Spinal cord (tissue), 10 donors: Measurements from ENCODE around the gene PPM1L. TPM values are rescaled to one million over a fixed set of nuclear protein-coding genes. Genes with fewer than 3 reads are reported as not detected.
A peak's percentile ranks its signal among the peaks of the same experiment; 100 is the strongest.

Experiments
- DNase-seq, 6 donors: peaks; one replicate each; pipeline versions ENCODE4 v3.0.0 to v3.0.0-alpha.2; 2013 to 2015; ENCODE audit warnings: low spot score in 6 of 6, low read depth in 4 of 6
- H3K27ac ChIP-seq: one replicate; pipeline ENCODE4 v1.5.1; 2013; ENCODE audit warnings: low read depth, low read length, control low read depth
- H3K27me3 ChIP-seq: one replicate; pipeline ENCODE4 v1.6.1; 2013; ENCODE audit warnings: low read length; ENCODE audit not compliant: control insufficient read depth, insufficient read depth
- H3K36me3 ChIP-seq: one replicate; pipeline ENCODE4 v1.6.1; 2013; ENCODE audit warnings: low read length; ENCODE audit not compliant: control insufficient read depth, insufficient read depth
- H3K4me1 ChIP-seq: one replicate; pipeline ENCODE4 v1.6.1; 2013; ENCODE audit warnings: low read length; ENCODE audit not compliant: control insufficient read depth, insufficient read depth
- H3K4me3 ChIP-seq: one replicate; pipeline ENCODE4 v1.5.1; 2013; ENCODE audit warnings: low read depth, low read length, control low read depth
- H3K9me3 ChIP-seq: one replicate; pipeline ENCODE4 v1.6.1; 2013; ENCODE audit warnings: low read length; ENCODE audit not compliant: control insufficient read depth, insufficient read depth
- WGBS: methylation state at CpG from one replicate; pipeline ENCODE4 v1.1.5; 2013; ENCODE audit warnings: missing lambda C conversion rate; ENCODE audit not compliant: insufficient coverage; 5-methylcytosine and 5-hydroxymethylcytosine counted together
- polyA plus RNA-seq, 2 donors: library from polyadenylated mRNA; unstranded; fragments of 120-200 nt; gene quantifications; one replicate each; pipeline ENCODE4 v1.2.1, GENCODE V29; 2013; ENCODE audit not compliant: insufficient read length in 2 of 2
- total RNA-seq, 2 donors: library from RNA; depleted of rRNA in 1 of 2; stranded (reverse); fragments of 120-200 nt in 1 of 2; fragments of >200 nt in 1 of 2; gene quantifications; one replicate each; pipeline versions ENCODE4 v1.2.3 to v1.2.4, GENCODE V29; 2013 to 2014
- donor health status: healthy.

Gene PPM1L
- total and polyA plus RNA-seq, 4 donors: 15.4 to 47.9 (median 24.5) TPM

DNA sequence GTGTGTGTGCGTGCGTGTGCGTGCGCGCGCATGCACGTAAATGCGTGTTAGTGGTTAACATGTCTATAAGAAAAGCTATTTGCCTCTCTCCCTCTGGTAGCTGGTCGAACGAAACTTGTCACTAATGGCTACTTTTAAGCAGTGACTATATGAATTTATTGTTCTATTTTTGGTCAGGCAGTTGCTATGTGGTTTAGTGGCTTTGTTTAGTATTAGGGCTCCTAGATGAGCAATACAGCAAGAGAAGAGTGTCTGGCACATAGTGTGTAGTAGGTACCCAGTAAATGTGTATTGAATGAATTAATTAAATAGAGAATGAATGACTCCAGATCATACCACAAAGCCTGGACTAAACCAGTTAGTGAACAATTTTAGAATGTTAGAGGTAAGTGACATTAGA lies 171.6 kb downstream of the PPM1L start:
- no peaks in the 10 kb centered on the region for H3K27me3 ChIP-seq
- H3K4me1 ChIP-seq: peaks cover 6% of the 10 kb centered on the region
- H3K9me3 ChIP-seq: no peaks in the 10 kb centered on the region
- H3K27ac ChIP-seq: no peak overlapping the region
- no peaks in the 10 kb centered on the region for H3K36me3 ChIP-seq
- no peak overlapping the region for H3K4me3 ChIP-seq
- no CpG with 5 or more reads among the region's 10 CpGs for WGBS
- no peak for DNase-seq

- H3K27ac ChIP-seq: no peak overlapping the region
- no peaks in the 10 kb centered on the region for H3K27me3 ChIP-seq
- H3K4me1 ChIP-seq: peaks cover 6% of the 10 kb centered on the region
- WGBS: no CpG with 5 or more reads among the region's 5 CpGs
- no peaks in the 10 kb centered on the region for H3K36me3 ChIP-seq
- H3K4me3 ChIP-seq: no peak overlapping the region
- no peaks in the 10 kb centered on the region for H3K9me3 ChIP-seq
- DNase-seq: no peak
Measured at GRCh38 chr3:160928183-160928726, 172.2 kb downstream of the PPM1L start.

GRCh38 chr3:160929595-160929994 lies 173.6 kb downstream of the PPM1L start:
- no peaks in the 10 kb centered on the region for H3K36me3 ChIP-seq
- H3K4me1 ChIP-seq: peaks cover 6% of the 10 kb centered on the region
- no peak overlapping the region for H3K27ac ChIP-seq
- H3K27me3 ChIP-seq: no peaks in the 10 kb centered on the region
- 24% methylated on average over 2 of the region's 2 CpGs for WGBS
- peak in 1 of 6 donors; percentile 50 for DNase-seq
- H3K4me3 ChIP-seq: no peak overlapping the region
- H3K9me3 ChIP-seq: no peaks in the 10 kb centered on the region

DNA sequence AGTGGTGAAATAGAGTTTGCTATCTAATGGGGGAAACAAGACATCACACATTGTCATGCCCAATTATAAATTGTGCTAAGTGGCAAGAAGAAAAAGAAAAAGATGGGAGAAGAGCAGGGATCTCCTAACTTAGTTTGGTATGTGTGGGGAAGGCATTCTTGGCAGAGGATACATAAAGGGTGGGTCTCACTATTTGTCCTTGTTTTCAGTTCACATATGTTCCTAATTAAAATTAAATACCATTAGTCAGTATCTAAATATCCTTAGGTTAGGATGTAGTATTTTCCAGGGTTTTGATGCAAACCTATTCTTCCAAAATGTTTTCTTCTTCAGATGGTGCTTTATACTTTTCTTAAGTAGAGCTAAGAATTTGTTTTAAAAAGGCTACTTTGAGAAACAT lies 175.4 kb downstream of the PPM1L start:
- no peaks in the 10 kb centered on the region for H3K36me3 ChIP-seq
- no peaks in the 10 kb centered on the region for H3K9me3 ChIP-seq
- H3K4me3 ChIP-seq: no peak overlapping the region
- DNase-seq: no peak
- H3K27me3 ChIP-seq: no peaks in the 10 kb centered on the region
- H3K27ac ChIP-seq: no peak overlapping the region
- peaks cover 6% of the 10 kb centered on the region for H3K4me1 ChIP-seq

DNA sequence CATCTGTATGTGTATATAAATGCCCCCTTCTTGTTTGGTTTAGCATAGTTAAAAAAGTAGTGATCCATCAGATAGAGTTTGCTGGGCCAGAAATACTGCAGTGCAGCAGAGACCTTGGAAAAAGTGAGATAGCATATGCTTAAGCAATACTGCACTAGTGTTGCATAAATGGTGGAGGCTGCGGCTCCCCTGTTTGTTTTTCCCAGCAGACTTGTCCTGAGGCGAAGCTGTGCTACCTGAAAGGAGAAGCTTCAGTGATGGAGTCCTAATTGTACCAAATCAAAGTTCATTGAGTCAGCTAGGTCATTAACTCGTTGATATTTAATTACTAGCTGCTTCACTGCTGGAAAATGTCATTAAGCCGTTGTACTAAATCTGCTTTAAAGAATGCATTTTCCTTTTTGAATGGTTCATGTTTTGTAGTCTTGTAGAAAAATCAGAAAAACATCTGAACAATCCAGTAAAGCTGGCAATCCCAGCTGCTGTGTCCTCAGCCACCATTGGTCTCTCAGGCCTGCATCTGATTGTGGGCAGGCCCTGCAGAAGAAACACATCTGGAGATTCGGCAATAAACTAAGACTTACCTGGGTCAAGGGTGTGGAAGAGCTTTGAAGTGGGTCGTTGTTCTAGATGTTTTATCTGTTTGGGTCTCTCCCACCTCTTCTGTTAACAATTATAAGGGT lies 179.5 kb downstream of the PPM1L start:
- 86% methylated on average over 5 of the region's 6 CpGs for WGBS
- no peaks in the 10 kb centered on the region for H3K4me1 ChIP-seq
- DNase-seq: peak in 1 of 6 donors; percentile 37
- H3K27ac ChIP-seq: no peak overlapping the region
- H3K36me3 ChIP-seq: no peaks in the 10 kb centered on the region
- no peaks in the 10 kb centered on the region for H3K27me3 ChIP-seq
- H3K4me3 ChIP-seq: no peak overlapping the region
- H3K9me3 ChIP-seq: no peaks in the 10 kb centered on the region

DNA sequence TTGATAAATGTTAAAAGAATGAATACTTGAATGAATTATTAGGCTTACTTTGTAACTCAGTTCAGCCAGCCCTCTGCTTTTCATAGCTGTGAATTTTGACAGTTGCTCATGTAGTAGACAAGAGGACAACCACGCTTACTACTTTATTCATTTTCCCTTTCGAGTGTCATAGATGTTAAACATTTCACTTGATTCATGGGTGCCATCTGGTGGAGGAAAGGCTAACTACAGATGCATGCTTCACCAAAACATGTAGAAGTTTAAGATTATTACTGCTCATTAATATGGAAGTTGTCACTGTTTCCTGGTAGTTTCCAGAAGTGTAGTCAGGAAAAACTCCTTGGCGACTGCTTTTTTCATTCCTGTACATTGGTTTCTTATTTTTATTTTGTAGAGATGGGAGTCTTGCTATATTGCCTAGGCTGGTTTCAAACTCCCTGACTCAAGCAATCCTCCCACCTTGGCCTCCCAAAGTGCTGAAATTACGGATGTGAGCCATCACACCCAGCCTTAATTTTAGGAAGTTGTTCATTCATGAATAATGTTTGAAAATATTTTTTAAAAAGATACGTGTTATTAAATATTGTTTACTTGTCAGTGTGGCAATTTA lies 186.0 kb downstream of the PPM1L start:
- H3K4me1 ChIP-seq: no peaks in the 10 kb centered on the region
- peak; percentile 57 to 93 (median 73) for DNase-seq
- no peak overlapping the region for H3K27ac ChIP-seq
- no peak overlapping the region for H3K4me3 ChIP-seq
- no peaks in the 10 kb centered on the region for H3K9me3 ChIP-seq
- no peaks in the 10 kb centered on the region for H3K36me3 ChIP-seq
- H3K27me3 ChIP-seq: no peaks in the 10 kb centered on the region
- WGBS: no CpG with 5 or more reads among the region's 5 CpGs

- H3K4me1 ChIP-seq: no peaks in the 10 kb centered on the region
- no peaks in the 10 kb centered on the region for H3K27me3 ChIP-seq
- H3K27ac ChIP-seq: no peak overlapping the region
- H3K36me3 ChIP-seq: no peaks in the 10 kb centered on the region
- WGBS: no CpG with 5 or more reads among the region's 1 CpG
- no peak overlapping the region for H3K4me3 ChIP-seq
- DNase-seq: peak in 1 of 6 donors; percentile 58
- no peaks in the 10 kb centered on the region for H3K9me3 ChIP-seq
Measured at GRCh38 chr3:160943996-160944395, 188.0 kb downstream of the PPM1L start.

DNA sequence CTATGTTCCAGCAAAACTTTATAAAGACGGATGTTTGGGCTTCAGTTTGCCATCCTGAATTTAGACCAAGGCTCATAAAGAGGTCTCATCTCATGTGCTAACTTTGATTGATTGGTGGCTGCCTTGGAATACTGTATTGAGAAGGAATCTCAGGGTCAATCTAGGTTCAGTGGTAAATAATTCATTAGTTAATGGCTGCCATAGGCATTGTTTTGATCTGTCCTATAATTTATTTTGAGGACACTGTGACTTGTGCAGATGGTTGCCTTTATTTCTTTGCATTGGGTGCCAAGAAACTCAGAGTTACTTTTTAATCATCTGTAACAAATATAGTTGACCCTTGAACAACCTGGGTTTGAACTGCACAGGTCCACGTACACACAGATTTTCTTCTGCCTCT lies 189.3 kb downstream of the PPM1L start:
- 76% methylated on average over 2 of the region's 2 CpGs for WGBS
- Histone ChIP-seq H3K27ac (no peak overlapping the region), H3K27me3 (no peaks in the 10 kb centered on the region), H3K4me3 (no peak overlapping the region), H3K36me3 (no peaks in the 10 kb centered on the region), H3K4me1 (no peaks in the 10 kb centered on the region), H3K9me3 (no peaks in the 10 kb centered on the region)
- DNase-seq: no peak

DNA sequence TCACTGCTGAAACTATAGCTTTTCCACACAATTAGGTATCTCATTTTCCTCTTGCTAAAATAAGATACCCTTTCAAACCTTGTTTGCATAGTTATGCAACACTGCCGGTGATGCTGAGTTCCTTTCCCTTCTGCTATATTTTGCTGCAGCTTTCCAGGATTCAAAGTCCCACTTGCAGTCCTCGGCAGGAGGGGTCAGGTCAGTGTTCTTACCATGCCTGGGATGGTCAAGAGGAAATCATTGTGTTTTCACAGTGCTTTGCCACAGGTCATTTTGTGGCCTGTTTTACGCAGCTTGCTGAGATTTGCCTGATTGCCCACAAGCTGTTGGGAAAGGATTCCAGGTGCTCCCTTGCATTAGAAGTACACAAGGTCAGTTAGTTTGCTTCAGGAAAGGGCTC lies 192.2 kb downstream of the PPM1L start:
- WGBS: 92% methylated on average over 3 of the region's 3 CpGs
- H3K4me3 ChIP-seq: no peak overlapping the region

DNA sequence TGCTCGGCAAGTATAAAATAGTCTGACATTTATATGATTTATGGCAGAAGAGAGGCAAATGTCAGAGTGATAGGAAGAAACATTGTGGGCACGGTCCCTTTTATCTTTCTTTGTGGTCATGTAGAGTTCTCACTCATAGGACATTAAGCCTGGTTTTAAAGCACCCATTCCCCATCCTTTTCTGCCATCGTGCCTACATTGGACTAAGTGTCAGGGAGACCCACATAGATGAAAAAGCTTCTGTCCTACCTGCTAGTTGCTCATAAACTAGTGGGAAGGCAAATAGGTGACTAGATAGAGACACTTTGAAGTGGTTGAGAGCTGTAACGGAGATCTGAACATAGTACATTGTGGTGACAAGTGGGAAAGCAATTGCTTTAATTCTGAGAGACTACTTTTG lies 193.4 kb downstream of the PPM1L start:
- 92% methylated on average over 2 of the region's 4 CpGs for whole genome bisulfite sequencing
- H3K27ac ChIP-seq: no peak overlapping the region

More for the DNA sequence above, 192.2 kb downstream of the PPM1L start:
- Histone ChIP-seq H3K36me3 (no peaks in the 10 kb centered on the region), H3K9me3 (no peaks in the 10 kb centered on the region), H3K27ac (no peak overlapping the region), H3K4me1 (no peaks in the 10 kb centered on the region), H3K27me3 (no peaks in the 10 kb centered on the region)
- no peak for DNase-seq

More for the DNA sequence above, 193.4 kb downstream of the PPM1L start:
- Histone ChIP-seq H3K36me3 (no peaks in the 10 kb centered on the region), H3K9me3 (no peaks in the 10 kb centered on the region), H3K27me3 (no peaks in the 10 kb centered on the region), H3K4me3 (no peak overlapping the region), H3K4me1 (no peaks in the 10 kb centered on the region)
- no peak for DNase-seq
